SH-SY5Y (cell line): Measurements from ENCODE around the gene TTLL9.

Experiments
- GATA2 ChIP-seq: IDR thresholded peaks from 2 replicates; pipeline ENCODE4 v1.6.1; 2011; ENCODE audit warnings: mild to moderate bottlenecking, low read depth, low read length
- GATA3 ChIP-seq: IDR thresholded peaks from 2 replicates; pipeline ENCODE4 v1.6.1; 2011; ENCODE audit warnings: low read depth, mild to moderate bottlenecking, low read length, moderate library complexity

- TF ChIP-seq GATA2 = no peak
- no peak for TF ChIP-seq GATA3
Measured at GRCh38 chr20:31862157-31862470, 8.3 kb upstream of the TTLL9 start.
